HG03521 (cell line): ENCODE data around the gene MCTP1.
"Not testable (repeated sequence)": the region's sequence is repeated elsewhere in the genome, so short reads cannot be mapped to it uniquely, and the experiment has no call there.

ENCODE experiments used
- ATAC-seq: cut with Tn5 transposase; IDR thresholded peaks from one replicate; pipeline ENCODE4 v1.9.1; 2021; ENCODE audit warnings: mild to moderate bottlenecking, moderate library complexity; ENCODE audit not compliant: unreplicated experiment

MCTP1 gene

GRCh38 chr5:95191330-95191729 lies 93.6 kb downstream of the MCTP1 start:
- peak; percentile 89 for ATAC-seq

- no peak for ATAC-seq
These were observed 100.0 kb downstream of the MCTP1 start for GRCh38 chr5:95184924-95185323.

- no peak for ATAC-seq
These were observed 103.2 kb downstream of the MCTP1 start for GRCh38 chr5:95181644-95182043.

GRCh38 chr5:95178046-95178651 lies 106.7 kb downstream of the MCTP1 start:
- no peak for ATAC-seq

GRCh38 chr5:95177456-95177855 lies 107.4 kb downstream of the MCTP1 start:
- no peak for ATAC-seq

- ATAC-seq, result no peak
These were observed 109.8 kb downstream of the MCTP1 start for GRCh38 chr5:95175106-95175505.

GRCh38 chr5:95172659-95173058 lies 112.2 kb downstream of the MCTP1 start:
- no peak for ATAC-seq

GRCh38 chr5:95164861-95165260 lies 120.0 kb downstream of the MCTP1 start:
- no peak for ATAC-seq

GRCh38 chr5:95163079-95163478 lies 121.8 kb downstream of the MCTP1 start:
- no peak for ATAC-seq

GRCh38 chr5:95162231-95162992 lies 122.5 kb downstream of the MCTP1 start:
- ATAC-seq, result no peak

GRCh38 chr5:95159603-95160002 lies 125.3 kb downstream of the MCTP1 start:
- no peak for ATAC-seq

GRCh38 chr5:95155888-95156287 lies 129.0 kb downstream of the MCTP1 start:
- ATAC-seq, result no peak

- ATAC-seq, result no peak
These were observed 131.4 kb downstream of the MCTP1 start for GRCh38 chr5:95153511-95153910.

GRCh38 chr5:95152535-95152934 lies 132.4 kb downstream of the MCTP1 start:
- ATAC-seq, result no peak

- no peak for ATAC-seq
These were observed 132.8 kb downstream of the MCTP1 start for GRCh38 chr5:95152131-95152530.

- no peak for ATAC-seq
These were observed 133.2 kb downstream of the MCTP1 start for GRCh38 chr5:95151694-95152093.

GRCh38 chr5:95149387-95149786 lies 135.5 kb downstream of the MCTP1 start:
- ATAC-seq, result no peak

- no peak for ATAC-seq
These were observed 136.4 kb downstream of the MCTP1 start for GRCh38 chr5:95148453-95148852.

- not testable (repeated sequence) for ATAC-seq
These were observed 141.0 kb downstream of the MCTP1 start for GRCh38 chr5:95143858-95144257.

- no peak for ATAC-seq
These were observed 142.7 kb downstream of the MCTP1 start for GRCh38 chr5:95142145-95142544.

GRCh38 chr5:95141141-95141540 lies 143.8 kb downstream of the MCTP1 start:
- ATAC-seq, result no peak

GRCh38 chr5:95134326-95134725 lies 150.6 kb downstream of the MCTP1 start:
- ATAC-seq, result no peak

- no peak for ATAC-seq
These were observed 152.8 kb downstream of the MCTP1 start for GRCh38 chr5:95132096-95132495.
